Colon (tissue), 2 donors: ENCODE results near the gene SNX20.

ENCODE experiments used
- FAIRE-seq: peaks from 2 replicates; lab custom pipeline; 2012; peaks lifted over from hg19 to GRCh38; lab: Jason Lieb, UNC
- donor health status: control.
- donor health status: control.

Gene SNX20

GRCh38 chr16:50679676-50680555 is 1.2 kb downstream of the SNX20 start:
- no peak for FAIRE-seq

GRCh38 chr16:50679266-50679665 is 1.8 kb downstream of the SNX20 start:
- no peak for FAIRE-seq

GRCh38 chr16:50678531-50678930 is 2.6 kb downstream of the SNX20 start:
- FAIRE-seq: no peak

- no peak for FAIRE-seq
These were observed 3.8 kb downstream of the SNX20 start for GRCh38 chr16:50677351-50677750.

DNA sequence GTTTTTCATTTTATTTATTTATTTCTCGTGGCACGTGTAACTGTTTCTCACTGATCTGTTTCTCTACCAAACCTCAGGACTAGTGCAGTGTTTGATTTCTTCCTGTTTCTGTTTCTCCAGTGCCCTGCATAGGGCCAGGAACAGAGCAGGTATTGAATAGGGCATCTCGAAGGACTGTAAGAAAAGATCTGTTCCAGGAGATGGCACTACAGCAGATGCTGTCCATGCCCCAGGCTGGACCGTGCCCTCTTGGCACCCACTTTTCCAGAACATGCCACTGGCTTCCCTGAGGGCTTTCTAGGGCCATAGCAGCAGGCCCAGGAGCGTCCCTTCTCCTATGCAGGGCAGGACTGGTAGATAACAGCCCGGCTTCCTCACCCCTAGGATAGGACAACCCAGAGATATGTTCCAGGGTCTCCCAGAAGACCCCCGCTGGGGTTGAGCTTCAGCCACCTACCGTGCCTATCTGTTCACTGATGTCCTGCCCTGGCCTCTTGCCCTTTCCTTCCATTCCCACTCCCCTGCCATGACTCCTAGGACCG is 4.4 kb downstream of the SNX20 start:
- no peak for FAIRE-seq

DNA sequence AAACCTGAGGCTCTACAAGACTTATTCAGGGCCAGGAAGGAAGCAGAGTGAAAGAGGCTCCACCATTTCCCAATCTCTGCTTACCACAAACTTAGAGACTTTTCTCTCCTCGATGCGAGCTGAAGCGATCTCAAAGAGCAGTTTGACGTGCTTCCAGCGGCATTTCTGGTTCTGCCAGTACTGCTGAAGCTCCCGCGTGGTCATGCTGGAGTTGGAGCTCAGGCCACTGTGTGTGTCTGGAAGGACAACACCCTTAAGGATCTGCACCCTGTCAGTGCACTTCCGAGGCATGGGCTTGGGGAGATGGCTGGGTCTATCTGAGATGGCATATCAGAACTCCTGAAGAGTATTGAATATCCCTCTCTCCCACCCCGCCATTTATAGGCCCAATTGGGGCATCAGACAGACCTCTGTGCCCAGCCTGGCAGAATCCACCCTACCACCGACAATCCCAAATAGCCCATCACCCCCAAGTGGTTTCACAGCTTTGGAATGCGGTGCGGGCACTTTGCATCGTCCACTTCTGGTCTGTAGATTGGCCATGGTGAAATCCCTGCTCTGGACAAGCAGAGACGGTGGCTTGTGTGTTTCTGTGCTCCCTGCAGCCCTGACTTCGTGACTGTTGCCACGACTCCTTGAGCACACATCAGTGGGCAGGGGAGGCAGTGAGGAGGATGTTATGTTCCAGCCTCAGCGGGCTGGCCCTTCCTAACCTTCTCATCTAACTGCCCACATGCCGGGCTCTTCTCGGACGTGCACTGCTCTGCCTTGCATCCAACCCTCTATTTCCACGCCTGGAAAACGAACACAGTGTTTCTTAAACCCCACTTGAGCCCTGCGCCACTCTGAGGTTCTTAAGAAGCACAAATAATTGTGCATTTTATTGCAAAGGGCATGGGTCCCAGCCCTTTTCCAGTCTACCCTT is 5.2 kb downstream of the SNX20 start:
- FAIRE-seq: no peak

DNA sequence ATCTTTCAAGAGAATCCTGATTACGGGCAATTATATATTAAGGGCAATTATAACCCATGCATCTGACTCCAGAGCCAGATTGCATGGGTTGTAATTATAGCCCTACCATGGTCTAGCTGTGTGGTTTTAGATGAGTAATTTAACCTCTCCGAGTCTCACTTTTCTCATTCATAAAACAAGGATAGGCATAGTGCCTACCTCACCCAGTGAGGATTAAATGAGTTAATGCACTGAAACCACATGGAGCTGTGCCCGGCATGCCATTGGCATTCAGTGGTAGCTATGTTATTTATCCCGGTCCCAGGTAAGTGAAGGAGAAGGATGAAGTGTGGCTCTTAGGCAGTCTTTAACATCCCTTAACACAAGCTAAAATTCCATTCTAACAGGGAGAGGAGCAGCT is 6.3 kb downstream of the SNX20 start:
- FAIRE-seq: no peak

DNA sequence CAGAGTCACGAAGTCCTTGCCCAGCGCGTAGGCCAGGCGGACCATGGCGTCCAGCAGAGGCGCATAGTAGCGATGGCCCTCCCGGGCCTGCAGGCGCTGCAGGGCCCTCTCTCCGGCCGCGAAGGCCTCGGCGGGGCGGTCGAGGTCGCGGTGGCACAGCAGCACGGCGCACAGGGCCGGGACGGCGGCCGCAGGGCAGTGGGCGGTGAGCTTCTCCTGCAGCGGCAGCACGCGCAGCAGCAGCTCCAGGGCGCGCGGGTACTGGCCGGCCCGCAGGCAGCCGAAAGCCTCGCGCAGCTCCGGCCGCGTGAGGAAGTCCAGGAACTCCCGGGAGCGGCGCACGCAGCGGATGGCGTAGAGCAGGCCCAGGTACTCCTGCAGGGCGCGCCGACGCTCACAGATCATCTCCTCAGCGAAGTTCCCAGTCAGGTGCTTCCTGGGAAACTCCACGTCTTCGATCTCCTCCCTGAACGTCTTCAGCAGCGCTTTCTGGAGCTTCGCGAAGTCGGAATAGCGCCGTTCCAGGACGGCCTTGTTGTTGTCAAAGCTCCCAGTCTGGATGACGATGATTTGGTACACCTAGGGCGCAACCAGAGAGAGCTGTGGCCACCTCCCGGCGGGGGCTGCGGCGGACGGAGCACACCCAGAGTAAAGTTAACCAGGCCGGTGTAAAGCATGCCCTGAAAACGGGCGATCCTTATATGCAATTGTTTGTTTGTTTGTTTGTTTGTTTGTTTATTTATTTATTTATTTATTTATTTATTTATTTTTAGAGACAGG is 7.4 kb downstream of the SNX20 start:
- FAIRE-seq: no peak

DNA sequence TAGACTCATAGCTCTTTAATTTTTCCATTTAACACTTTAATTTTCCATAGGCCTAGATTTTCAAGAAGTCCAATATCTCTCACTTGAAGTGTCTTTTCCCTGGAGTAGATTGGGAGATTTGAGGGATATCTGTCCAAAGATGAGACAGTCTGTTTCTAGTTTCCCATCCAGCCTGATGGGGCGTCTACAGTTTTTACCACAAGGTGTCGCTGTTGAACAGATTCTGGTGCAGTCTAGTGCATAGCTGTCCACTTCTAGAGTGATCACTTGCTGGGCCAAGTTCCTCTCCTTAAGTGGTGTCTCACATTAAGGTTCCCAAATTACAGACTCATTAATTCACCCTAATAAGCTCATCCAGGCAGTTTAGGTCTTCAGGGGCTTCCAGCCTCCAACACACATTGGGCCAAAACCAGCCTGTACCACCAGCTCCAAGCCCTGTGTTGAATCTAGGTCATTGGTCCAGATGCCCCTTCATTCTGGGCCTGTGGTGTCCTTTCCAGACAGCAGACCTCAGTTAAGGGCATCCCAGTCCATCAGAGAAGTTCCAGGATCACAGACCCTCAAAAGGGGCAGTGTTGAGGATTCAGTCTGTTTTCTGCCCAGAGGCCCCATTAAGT is 9.4 kb downstream of the SNX20 start:
- no peak for FAIRE-seq

DNA sequence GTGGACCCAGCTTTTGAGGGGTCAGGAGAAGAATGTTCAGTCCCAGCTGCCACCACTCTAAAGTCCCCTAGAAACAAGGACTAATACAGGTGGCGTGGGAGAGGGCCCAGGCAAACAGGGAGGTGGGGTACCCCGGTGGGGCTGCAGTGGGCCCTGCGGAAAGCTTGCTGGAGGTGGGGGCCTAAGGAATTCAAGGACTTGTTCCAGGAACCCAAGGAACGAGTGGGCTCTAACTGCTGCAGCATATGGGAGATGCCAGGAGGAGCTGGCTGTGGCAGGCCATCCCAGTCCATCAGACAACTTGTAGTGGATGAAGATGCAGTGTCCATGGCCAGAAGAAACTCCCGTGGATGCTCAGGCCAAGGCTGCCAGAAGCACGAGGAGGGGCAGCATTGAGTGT is 10.6 kb downstream of the SNX20 start:
- no peak for FAIRE-seq

DNA sequence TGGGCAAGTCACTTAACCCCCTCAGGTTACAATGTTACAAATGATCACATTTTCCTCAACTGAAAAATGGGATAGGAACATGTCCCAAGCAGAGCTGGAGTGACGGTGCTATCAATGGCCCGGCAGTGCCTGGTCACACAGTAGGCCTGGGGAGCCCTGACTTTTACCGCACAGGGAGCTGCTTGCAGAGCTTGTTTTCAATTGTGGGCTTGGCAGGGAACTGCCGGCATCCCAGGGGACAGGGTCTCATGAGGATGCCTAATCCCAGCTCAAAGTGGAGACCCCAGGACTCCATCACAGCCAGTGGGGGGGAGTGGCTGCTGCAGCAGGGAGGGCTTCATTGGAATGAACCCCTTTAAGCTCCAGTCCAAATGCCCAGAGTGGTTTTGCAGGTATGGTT is 11.4 kb downstream of the SNX20 start:
- FAIRE-seq: no peak

- FAIRE-seq: no peak
These were observed 12.6 kb downstream of the SNX20 start for GRCh38 chr16:50668368-50669008.

DNA sequence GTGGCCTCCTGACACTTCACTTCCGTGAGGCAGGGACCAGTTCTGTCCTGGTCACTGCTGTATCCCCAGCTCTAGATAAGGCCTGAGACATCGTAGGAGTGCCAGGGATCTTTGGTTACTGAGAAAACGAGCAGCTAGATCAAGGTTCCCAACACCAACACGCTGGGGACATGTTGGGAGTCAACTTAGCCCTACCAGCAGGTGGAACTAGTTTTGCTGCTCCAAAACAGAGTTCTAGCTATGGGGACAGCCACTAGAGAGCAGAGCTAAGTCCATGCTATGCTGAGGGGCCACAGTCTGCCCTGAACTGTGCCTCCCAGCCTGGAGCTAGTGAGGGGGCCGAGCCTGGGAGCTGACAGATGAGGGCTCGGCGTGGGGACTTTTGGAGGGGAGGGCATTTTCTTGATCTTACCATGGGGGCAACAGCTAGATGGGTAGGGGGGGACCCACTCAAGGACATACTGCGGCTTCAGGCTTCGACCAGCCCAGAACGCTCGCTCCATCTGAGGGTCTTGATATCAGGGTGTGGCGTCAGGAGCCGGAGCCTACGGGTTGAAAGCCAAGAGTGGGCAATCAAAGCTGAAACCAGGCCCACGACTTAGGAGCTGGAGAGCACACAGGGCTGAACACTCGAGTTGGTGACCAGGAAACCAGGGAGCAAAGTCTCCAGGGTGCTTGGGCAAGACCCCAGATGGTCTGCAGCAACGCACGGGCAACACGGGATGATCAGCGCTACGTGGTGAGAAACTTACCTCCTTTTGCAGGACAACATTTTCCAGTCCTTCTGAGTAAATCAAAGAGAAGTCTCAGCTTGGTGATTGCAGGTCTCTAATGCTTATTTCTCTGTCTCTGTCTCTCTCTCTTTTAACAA is 13.4 kb downstream of the SNX20 start:
- no peak for FAIRE-seq

- no peak for FAIRE-seq
These were observed 14.2 kb downstream of the SNX20 start for GRCh38 chr16:50666658-50667496.

- no peak for FAIRE-seq
These were observed 15.8 kb downstream of the SNX20 start for GRCh38 chr16:50665128-50665878.

DNA sequence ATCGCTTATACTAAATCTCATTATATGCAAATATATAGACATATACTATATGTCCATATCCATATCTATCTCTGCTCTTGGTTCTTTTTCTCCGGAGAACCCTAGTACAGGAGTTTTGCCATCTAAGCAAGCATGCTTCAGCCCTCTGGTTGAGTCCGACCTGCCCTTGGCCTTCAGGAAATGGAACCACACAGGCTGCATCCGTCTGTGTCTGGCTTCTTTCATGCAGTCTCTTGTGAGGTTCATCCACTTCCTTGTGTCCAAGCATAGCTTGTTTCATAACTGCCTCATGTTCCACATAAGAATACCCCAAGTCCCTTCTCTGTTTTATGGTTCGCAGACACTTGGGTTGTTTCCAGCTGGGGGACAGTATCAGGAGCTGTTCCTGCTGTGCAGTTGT is 16.8 kb downstream of the SNX20 start:
- FAIRE-seq: no peak

DNA sequence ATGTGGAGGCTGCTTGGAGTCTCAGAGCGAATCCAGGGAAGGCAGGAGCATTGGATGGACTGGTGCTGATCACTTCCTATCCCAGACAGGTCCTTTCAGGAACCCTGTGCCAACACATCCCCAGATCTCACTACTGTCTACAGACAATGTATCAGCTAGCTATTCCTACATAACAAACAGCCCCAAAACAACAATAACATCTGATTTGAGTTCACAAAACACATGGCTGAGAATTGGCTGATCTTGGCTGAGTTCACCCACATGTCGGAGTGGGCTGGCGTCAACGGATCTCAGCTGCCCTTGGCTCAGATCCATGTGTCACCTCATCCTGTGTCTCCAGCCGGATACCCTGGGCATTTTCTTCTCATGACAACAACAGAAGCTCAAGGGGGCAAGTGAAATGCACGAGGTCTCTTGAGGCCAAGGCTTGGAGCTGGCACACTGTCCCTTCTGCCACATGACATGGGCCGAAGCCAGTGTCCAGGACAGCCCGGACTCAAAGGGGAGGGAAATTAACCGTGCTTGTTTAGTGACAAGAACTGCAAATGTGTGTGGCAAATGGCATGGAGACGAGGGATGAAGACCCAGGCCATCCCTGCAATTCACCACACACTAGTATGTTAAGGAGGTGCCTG is 18.7 kb downstream of the SNX20 start:
- FAIRE-seq: no peak

DNA sequence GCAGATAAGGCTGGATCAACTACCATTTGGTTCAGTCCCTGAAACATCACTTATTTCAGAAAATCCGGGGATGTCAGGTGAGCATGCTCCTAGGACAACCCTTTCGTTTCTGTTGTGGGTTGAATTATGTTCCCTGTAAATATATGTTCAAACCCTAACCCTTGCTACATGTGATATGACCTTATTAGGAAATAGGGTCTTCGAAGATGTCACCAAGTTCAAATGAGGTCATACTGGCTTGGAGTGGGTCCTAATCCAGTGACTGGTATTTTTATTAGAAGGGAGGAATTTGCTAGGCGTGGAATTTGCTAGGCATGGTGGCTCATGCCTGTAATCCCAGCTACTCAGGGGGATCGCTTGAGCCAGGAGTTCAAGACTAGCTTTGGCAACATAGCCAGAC is 21.3 kb downstream of the SNX20 start:
- FAIRE-seq: no peak
